GM23338 (cell line): ENCODE measurements around the gene DNAJA1. TPM values are rescaled to one million over a fixed set of nuclear protein-coding genes. Genes with fewer than 3 reads are reported as not detected.

ENCODE experiments used
- ATAC-seq: fragments of 200-7000 bp; cut with Tn5 transposase; 3 replicates; pipeline ENCODE4 v1.9.1; 2020
- DNase-seq: peaks from one replicate; pipeline ENCODE4 v3.0.0-alpha.2; 2015; ENCODE audit warnings: low spot score
- H2AFZ ChIP-seq: fragments of 200-600 bp; sonication (generic); 2 replicates; pipeline ENCODE4 v1.8.0; 2016; ENCODE audit warnings: antibody characterized with exemption, mild to moderate bottlenecking, moderate library complexity
- H3F3A ChIP-seq: fragments of 200-600 bp; sonication (generic); replicated peaks from 2 replicates; pipeline ENCODE4 v1.8.0; 2017; ENCODE audit warnings: antibody characterized with exemption, mixed run types, low read depth
- H3K27ac ChIP-seq: fragments of 200-600 bp; sonication (generic); 2 replicates; pipeline ENCODE4 v1.6.1; 2016; ENCODE audit warnings: low read depth
- H3K27me3 ChIP-seq: fragments of 200-600 bp; sonication (generic); 2 replicates; pipeline ENCODE4 v1.8.0; 2016; ENCODE audit warnings: mild to moderate bottlenecking, mixed run types, moderate library complexity; ENCODE audit not compliant: insufficient read depth
- H3K36me3 ChIP-seq: fragments of 200-600 bp; sonication (generic); 2 replicates; pipeline ENCODE4 v1.8.0; 2016; ENCODE audit warnings: mild to moderate bottlenecking; ENCODE audit not compliant: insufficient read depth
- H3K4me1 ChIP-seq: fragments of 200-600 bp; sonication (generic); 2 replicates; pipeline ENCODE4 v1.8.0; 2016; ENCODE audit warnings: mild to moderate bottlenecking, moderate library complexity; ENCODE audit not compliant: insufficient read depth
- H3K4me2 ChIP-seq: fragments of 200-600 bp; sonication (generic); 2 replicates; pipeline ENCODE4 v1.7.1; 2017; ENCODE audit warnings: mixed run types
- H3K4me3 ChIP-seq: fragments of 200-600 bp; sonication (generic); 2 replicates; pipeline ENCODE4 v1.6.1; 2016; ENCODE audit warnings: mixed run types
- H3K79me2 ChIP-seq: fragments of 200-600 bp; sonication (generic); replicated peaks from 2 replicates; pipeline ENCODE4 v1.8.0; 2017; ENCODE audit warnings: mild to moderate bottlenecking; ENCODE audit not compliant: insufficient read depth
- H3K9me2 ChIP-seq: fragments of 200-600 bp; sonication (generic); 2 replicates; pipeline ENCODE4 v1.8.0; 2017; ENCODE audit not compliant: insufficient read depth
- H4K20me1 ChIP-seq: fragments of 200-600 bp; sonication (generic); replicated peaks from 2 replicates; pipeline ENCODE4 v1.8.0; 2017; ENCODE audit warnings: mild to moderate bottlenecking; ENCODE audit not compliant: insufficient read depth
- H3K27ac Mint-ChIP-seq: 2 replicates; pipeline ENCODE4 v1.8.0; 2020; ENCODE audit warnings: inconsistent platforms, mild to moderate bottlenecking, moderate library complexity, mixed read lengths
- H3K27me3 Mint-ChIP-seq: 3 replicates; pipeline ENCODE4 v1.8.0; 2022; ENCODE audit warnings: low read depth, mild to moderate bottlenecking, moderate library complexity, mixed read lengths, inconsistent platforms; ENCODE audit not compliant: insufficient read depth, poor library complexity
- H3K36me3 Mint-ChIP-seq: 3 replicates; pipeline ENCODE4 v1.8.0; 2021; ENCODE audit warnings: low read depth, mild to moderate bottlenecking, inconsistent platforms, moderate library complexity, mixed read lengths
- H3K4me1 Mint-ChIP-seq: 3 replicates; pipeline ENCODE4 v1.8.0; 2020; ENCODE audit warnings: mild to moderate bottlenecking, inconsistent platforms, mixed read lengths
- H3K4me3 Mint-ChIP-seq: 3 replicates; pipeline ENCODE4 v1.8.0; 2021; ENCODE audit warnings: moderate library complexity, mild to moderate bottlenecking, inconsistent platforms, mixed read lengths
- H3K9me3 Mint-ChIP-seq: 3 replicates; pipeline ENCODE4 v1.8.0; 2020; ENCODE audit warnings: moderate library complexity, mild to moderate bottlenecking, inconsistent platforms, mixed read lengths
- CREB1 ChIP-seq: fragments of 250-450 bp; sonication (Bioruptor Pico); IDR thresholded peaks from 2 replicates; pipeline ENCODE4 v1.5.0; 2020; ENCODE audit warnings: low read depth, mild to moderate bottlenecking, moderate library complexity
- CTCF ChIP-seq, 2 experiments: fragments of 200-600 bp in 1 of 2; sonication (generic) in 1 of 2; conservative IDR thresholded peaks; 2 replicates each; pipeline versions ENCODE4 v1.5.1 to v1.6.1; 2016 to 2017; ENCODE audit warnings: antibody characterized with exemption in 2 of 2, low read depth in 2 of 2, mild to moderate bottlenecking in 2 of 2, moderate library complexity in 1 of 2
- EZH2phosphoT487 ChIP-seq: fragments of 200-600 bp; sonication (generic); IDR thresholded peaks from one replicate; pipeline ENCODE4 v1.8.1; 2018; ENCODE audit warnings: antibody characterized with exemption; ENCODE audit not compliant: unreplicated experiment
- JUNB ChIP-seq: IDR thresholded peaks from one replicate; pipeline ENCODE4 v1.6.1; 2016; ENCODE audit warnings: antibody characterized with exemption; ENCODE audit not compliant: unreplicated experiment
- POLR2AphosphoS5 ChIP-seq: IDR thresholded peaks from 2 replicates; pipeline ENCODE4 v1.6.1; 2016; ENCODE audit warnings: antibody characterized with exemption, low read depth
- REST ChIP-seq: IDR thresholded peaks from one replicate; pipeline ENCODE4 v1.6.1; 2018; ENCODE audit warnings: antibody characterized with exemption; ENCODE audit not compliant: unreplicated experiment
- STAT1 ChIP-seq: IDR thresholded peaks from one replicate; pipeline ENCODE4 v1.6.1; 2016; ENCODE audit warnings: antibody characterized with exemption; ENCODE audit not compliant: unreplicated experiment
- ZNF114 ChIP-seq: fragments of 250-450 bp; sonication (Bioruptor Pico); IDR thresholded peaks from 2 replicates; pipeline ENCODE4 v1.5.0; 2020; ENCODE audit warnings: mild to moderate bottlenecking, moderate library complexity
- polyA plus RNA-seq: library from polyadenylated mRNA; unstranded; fragments of >200 nt; fragmentation: Nextera tagmentation; extraction: Ambion mirVana; gene quantifications from 2 replicates; pipeline ENCODE4 v1.2.1, GENCODE V29; 2016
- total RNA-seq: library from RNA; depleted of rRNA; stranded (reverse); fragments of >200 nt; shearing (Covaris generic); gene quantifications from 2 replicates; pipeline ENCODE4 v1.2.3, GENCODE V29; 2014
- TF ChIP-seq, protein P1 (sequence below): IDR thresholded peaks from 2 replicates; pipeline ENCODE4 v1.6.1; 2016; ENCODE audit warnings: antibody characterized with exemption

DNAJA1 gene
- total and polyA plus RNA-seq, 2 experiments from 2014 or later, result 95.4 to 115 TPM

GRCh38 chr9:33081128-33081851 is 56.2 kb downstream of the DNAJA1 start (continued):
- TF ChIP-seq, protein P1, sequence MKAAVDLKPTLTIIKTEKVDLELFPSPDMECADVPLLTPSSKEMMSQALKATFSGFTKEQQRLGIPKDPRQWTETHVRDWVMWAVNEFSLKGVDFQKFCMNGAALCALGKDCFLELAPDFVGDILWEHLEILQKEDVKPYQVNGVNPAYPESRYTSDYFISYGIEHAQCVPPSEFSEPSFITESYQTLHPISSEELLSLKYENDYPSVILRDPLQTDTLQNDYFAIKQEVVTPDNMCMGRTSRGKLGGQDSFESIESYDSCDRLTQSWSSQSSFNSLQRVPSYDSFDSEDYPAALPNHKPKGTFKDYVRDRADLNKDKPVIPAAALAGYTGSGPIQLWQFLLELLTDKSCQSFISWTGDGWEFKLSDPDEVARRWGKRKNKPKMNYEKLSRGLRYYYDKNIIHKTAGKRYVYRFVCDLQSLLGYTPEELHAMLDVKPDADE, result no peak
- TF ChIP-seq EZH2phosphoT487 (no peak), CREB1 (CRISPR knock-in tag) (no peak), STAT1 (no peak), REST (no peak), CTCF (conservative IDR thresholded peaks at IDR 0.05; ENCODE audit: low read depth in 2 of 2) (peak; percentile 93), JUNB (no peak), POLR2AphosphoS5 (no peak)

GRCh38 chr9:33082128-33082527 is 57.1 kb downstream of the DNAJA1 start:
- Mint-ChIP-seq H3K4me3 (no peak overlapping the region), H3K4me1 (no peaks in the 10 kb centered on the region), H3K36me3 (peaks cover 6% of the 10 kb centered on the region; the same call in 2 of the 3 replicates), H3K27ac (no peak overlapping the region), H3K9me3 (peaks cover 16% of the 10 kb centered on the region), H3K27me3 (peaks cover 9% of the 10 kb centered on the region)
- H2AFZ ChIP-seq, result no peak overlapping the region
- H3K4me3 ChIP-seq, result no peak overlapping the region
- no peak overlapping the region for H3K27ac ChIP-seq
- no peaks in the 10 kb centered on the region for H3K36me3 ChIP-seq
- TF ChIP-seq ZNF114 (CRISPR knock-in tag) (no peak), CTCF (conservative IDR thresholded peaks at IDR 0.05; ENCODE audit: low read depth in 2 of 2) (no peak), REST (no peak), JUNB (no peak)
- TF ChIP-seq, protein P1, result no peak
- DNase-seq (no peak), ATAC-seq (no peak)
- no peak overlapping the region for H3K4me2 ChIP-seq
- no peaks in the 10 kb centered on the region for H3K27me3 ChIP-seq
- H3K9me2 ChIP-seq, result no peaks in the 10 kb centered on the region
- H3K79me2 ChIP-seq, result no peaks in the 10 kb centered on the region
- H3F3A ChIP-seq, result 0 out of 2 replicates have a peak, but pooled peaks cover 3% of the 10 kb centered on the region
- H4K20me1 ChIP-seq, result no peaks in the 10 kb centered on the region
- no peaks in the 10 kb centered on the region for H3K4me1 ChIP-seq
